Measurements from ENCODE around the gene ACTR3C. TPM values are rescaled to one million over a fixed set of nuclear protein-coding genes. Genes with fewer than 3 reads are reported as not detected.

Gene ACTR3C
- total and polyA plus RNA-seq, 10 of the 15 experiments (the other 5 are each of a cell fraction or from before 2014, with no cell fraction given), result 2.0 to 10.2 (median 6.3) TPM

DNA sequence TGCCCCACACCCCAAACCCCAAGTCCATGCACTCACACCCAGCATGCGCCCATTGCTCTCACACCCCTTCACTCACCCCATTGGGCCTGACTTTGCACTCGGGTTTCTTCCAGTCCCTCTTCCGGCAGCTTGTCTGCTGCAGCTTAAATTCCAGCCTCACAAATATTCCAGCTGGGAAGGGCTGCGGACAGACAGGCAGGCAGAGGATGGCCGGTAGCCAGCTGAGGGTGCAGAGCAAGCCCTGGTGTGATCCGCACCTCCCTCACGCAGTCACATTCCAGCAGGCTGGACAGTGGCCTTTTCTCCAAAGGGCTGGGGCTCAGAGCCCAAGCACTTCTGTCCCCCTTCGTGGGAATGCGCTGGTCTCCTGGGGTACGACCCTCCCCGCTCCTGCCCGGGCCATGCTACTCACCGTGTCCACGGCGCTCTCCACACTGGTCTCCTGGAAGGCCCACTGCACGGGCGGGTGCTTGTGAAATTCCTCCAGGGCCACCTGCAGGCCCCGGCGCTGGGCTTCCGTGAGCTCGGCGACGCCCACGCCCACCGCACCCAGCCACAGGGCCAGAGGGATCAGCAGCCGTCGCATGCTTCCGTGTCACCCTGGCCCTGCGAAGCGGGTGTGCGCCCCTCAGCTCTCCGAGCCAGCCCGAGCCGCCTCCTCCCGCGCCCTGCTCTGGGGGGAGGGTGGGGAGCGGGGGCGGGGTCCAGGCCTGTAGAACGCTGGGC lies 16.8 kb upstream of the ACTR3C start:
- 50% methylated on average over 39 of the region's 39 CpGs for WGBS (ENCODE audit: insufficient coverage, insufficient replicate concordance, low lambda C conversion rate, missing lambda C conversion rate)
- no peaks in the 10 kb centered on the region for H4K20me1 ChIP-seq (ENCODE audit: control insufficient read depth, insufficient read depth)
- H3K4me2 ChIP-seq (ENCODE audit: control insufficient read depth, insufficient read depth), result 0 out of 2 replicates have a peak overlapping the region, but pooled peaks have one; percentile 13
- no peak for TF ChIP-seq IRF5 (IDR thresholded peaks at IDR 0.05; ENCODE audit: borderline replicate concordance)
- TF ChIP-seq, protein P1, sequence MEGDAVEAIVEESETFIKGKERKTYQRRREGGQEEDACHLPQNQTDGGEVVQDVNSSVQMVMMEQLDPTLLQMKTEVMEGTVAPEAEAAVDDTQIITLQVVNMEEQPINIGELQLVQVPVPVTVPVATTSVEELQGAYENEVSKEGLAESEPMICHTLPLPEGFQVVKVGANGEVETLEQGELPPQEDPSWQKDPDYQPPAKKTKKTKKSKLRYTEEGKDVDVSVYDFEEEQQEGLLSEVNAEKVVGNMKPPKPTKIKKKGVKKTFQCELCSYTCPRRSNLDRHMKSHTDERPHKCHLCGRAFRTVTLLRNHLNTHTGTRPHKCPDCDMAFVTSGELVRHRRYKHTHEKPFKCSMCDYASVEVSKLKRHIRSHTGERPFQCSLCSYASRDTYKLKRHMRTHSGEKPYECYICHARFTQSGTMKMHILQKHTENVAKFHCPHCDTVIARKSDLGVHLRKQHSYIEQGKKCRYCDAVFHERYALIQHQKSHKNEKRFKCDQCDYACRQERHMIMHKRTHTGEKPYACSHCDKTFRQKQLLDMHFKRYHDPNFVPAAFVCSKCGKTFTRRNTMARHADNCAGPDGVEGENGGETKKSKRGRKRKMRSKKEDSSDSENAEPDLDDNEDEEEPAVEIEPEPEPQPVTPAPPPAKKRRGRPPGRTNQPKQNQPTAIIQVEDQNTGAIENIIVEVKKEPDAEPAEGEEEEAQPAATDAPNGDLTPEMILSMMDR (IDR thresholded peaks at IDR 0.05 in 2 of 3, conservative IDR thresholded peaks at IDR 0.05 in 1 of 3; ENCODE audit: control insufficient read depth in 2 of 3, extremely low read depth in 1 of 3, insufficient read depth in 1 of 3, low read depth in 3 of 3, low read length in 3 of 3), result no peak
- TF ChIP-seq EGR1 (IDR thresholded peaks at IDR 0.05; ENCODE audit: borderline replicate concordance in 1 of 2, low read depth in 2 of 2, low read length in 2 of 2), result peak in 1 of 2 experiments; percentile 55; a peak in 1 of 3 replicates
- TF ChIP-seq ZBTB4 (CRISPR knock-in tag; IDR thresholded peaks at IDR 0.05), result no peak
- no peak overlapping the region for H3K27ac ChIP-seq (ENCODE audit: control insufficient read depth, insufficient read depth)
- POLR2A ChIA-PET, result no interaction called here
- H3K36me3 ChIP-seq (ENCODE audit: control insufficient read depth in 2 of 2, insufficient read depth in 2 of 2, low read length in 1 of 2), result peaks cover 0 to 7% of the 10 kb centered on the region in 2 experiments; a peak in 2 of 4 replicates
- H3K79me2 ChIP-seq (ENCODE audit: control insufficient read depth, insufficient read depth, low read length), result no peaks in the 10 kb centered on the region
- FAIRE-seq (no peak), ATAC-seq (no peak), DNase-seq (ENCODE audit: low read depth, low spot score) (no peak)
- H3K27me3 ChIP-seq (replicated peaks in 1 of 2; ENCODE audit: control insufficient read depth in 2 of 2, insufficient read depth in 2 of 2, low read length in 1 of 2), result peaks cover 0 to 5% of the 10 kb centered on the region in 2 experiments; a peak in 2 of 4 replicates
- peaks cover 8% of the 10 kb centered on the region for H3K4me1 ChIP-seq (ENCODE audit: control insufficient read depth, insufficient read depth, low read length)
- SMC1A ChIA-PET (ENCODE audit: uncharacterized antibody, unreplicated experiment), result no interaction called here
- BruUV-seq (replicated peaks), result no TSS peak
- H3K9ac ChIP-seq (ENCODE audit: control insufficient read depth, insufficient read depth, low read length), result no peak overlapping the region
- RAD21 ChIA-PET (ENCODE audit: unreplicated experiment), result no interaction called here
- intact Hi-C loops (cut with micrococcal nuclease; ENCODE audit: unreplicated experiment) (no loop called here), in situ Hi-C loops (cut with MboI) (no loop called here)
- no peak overlapping the region for H3K4me3 ChIP-seq
- CTCF ChIA-PET, result interaction anchor here (0.8 kb wide), 1 partner anchor 656 kb away, joined by 4 read pairs; no protein-coding TSS in a partner anchor
- no peak overlapping the region for H2AFZ ChIP-seq (ENCODE audit: control insufficient read depth, low read depth, low read length)
- peaks cover 5% of the 10 kb centered on the region; the same call in 2 of the 3 replicates for H3K9me3 ChIP-seq (replicated peaks; ENCODE audit: control insufficient read depth, insufficient read depth, low read length)
